EL (cell line): Measurements from ENCODE around the gene WNT7B.

Experiments used
- DNase-seq: peaks from one replicate; pipeline ENCODE4 v3.0.0-alpha.2; 2016

Gene WNT7B

GRCh38 chr22:45923212-45923611, 53.8 kb downstream of the WNT7B start:
- no peak for DNase-seq

- DNase-seq: no peak
These were observed 54.3 kb downstream of the WNT7B start for GRCh38 chr22:45922661-45923060.

- DNase-seq: no peak
These were observed 54.7 kb downstream of the WNT7B start for GRCh38 chr22:45922256-45922655.

- no peak for DNase-seq
These were observed 57.3 kb downstream of the WNT7B start for GRCh38 chr22:45919504-45920286.

- no peak for DNase-seq
These were observed 58.2 kb downstream of the WNT7B start for GRCh38 chr22:45918459-45919370.

- DNase-seq: no peak
These were observed 59.1 kb downstream of the WNT7B start for GRCh38 chr22:45917700-45918458.

- DNase-seq: no peak
These were observed 59.8 kb downstream of the WNT7B start for GRCh38 chr22:45917146-45917545.

- DNase-seq: no peak
These were observed 60.4 kb downstream of the WNT7B start for GRCh38 chr22:45916515-45916914.

GRCh38 chr22:45915841-45916240, 61.1 kb downstream of the WNT7B start:
- DNase-seq: no peak

GRCh38 chr22:45915151-45915550, 61.8 kb downstream of the WNT7B start:
- DNase-seq: no peak

- DNase-seq: no peak
These were observed 62.7 kb downstream of the WNT7B start for GRCh38 chr22:45914309-45914708.

GRCh38 chr22:45912910-45913309, 64.1 kb downstream of the WNT7B start:
- no peak for DNase-seq

- no peak for DNase-seq
These were observed 65.2 kb downstream of the WNT7B start for GRCh38 chr22:45911601-45912271.

- no peak for DNase-seq
These were observed 66.0 kb downstream of the WNT7B start for GRCh38 chr22:45910928-45911467.

- no peak for DNase-seq
These were observed 68.0 kb downstream of the WNT7B start for GRCh38 chr22:45908961-45909360.

- DNase-seq: no peak
These were observed 69.0 kb downstream of the WNT7B start for GRCh38 chr22:45907996-45908395.

- no peak for DNase-seq
These were observed 69.6 kb downstream of the WNT7B start for GRCh38 chr22:45907378-45907777.

- DNase-seq: no peak
These were observed 70.0 kb downstream of the WNT7B start for GRCh38 chr22:45906946-45907345.

- DNase-seq: peak; percentile 76
These were observed 70.8 kb downstream of the WNT7B start for GRCh38 chr22:45905924-45906865.

- DNase-seq: no peak
These were observed 71.5 kb downstream of the WNT7B start for GRCh38 chr22:45905326-45905923.

- DNase-seq: no peak
These were observed 72.7 kb downstream of the WNT7B start for GRCh38 chr22:45904236-45904635.
